ENCODE results near the gene STOML2. TPM values are rescaled to one million over a fixed set of nuclear protein-coding genes. Genes with fewer than 3 reads are reported as not detected.
"Not testable (repeated sequence)": the region's sequence is repeated elsewhere in the genome, so short reads cannot be mapped to it uniquely, and the experiment has no call there.

STOML2 gene
- 379 and 450 TPM in 2 replicates for total RNA-seq (2014; rRNA removed; shearing (Covaris generic))

- in situ Hi-C loops (cut with HindIII; ENCODE audit: low sequenced_read_pairs), result no loop called here
- DNase-seq (ENCODE audit: low spot score), result peak; percentile 100
Measured at GRCh38 chr9:35102769-35103659, at the start of gene STOML2. Gene STOML2 (minus strand): TSS chr9:35103131. CDS start chr9:35103094, 37 bp downstream.

GRCh38 chr9:35147941-35148563, 45.1 kb upstream of the STOML2 start:
- in situ Hi-C loops (cut with HindIII; ENCODE audit: low sequenced_read_pairs), result not testable (repeated sequence)

GRCh38 chr9:35142037-35142436, 39.1 kb upstream of the STOML2 start:
- in situ Hi-C loops (cut with HindIII; ENCODE audit: low sequenced_read_pairs), result no loop called here

More at GRCh38 chr9:35147941-35148563, 45.1 kb upstream of the STOML2 start:
- DNase-seq (ENCODE audit: low spot score), result not testable (repeated sequence)

GRCh38 chr9:35140093-35140492, 37.2 kb upstream of the STOML2 start:
- no peak for DNase-seq (ENCODE audit: low spot score)
- in situ Hi-C loops (cut with HindIII; ENCODE audit: low sequenced_read_pairs), result no loop called here

More at GRCh38 chr9:35142037-35142436, 39.1 kb upstream of the STOML2 start:
- DNase-seq (ENCODE audit: low spot score), result no peak

- in situ Hi-C loops (cut with HindIII; ENCODE audit: low sequenced_read_pairs), result no loop called here
- DNase-seq (ENCODE audit: low spot score), result no peak
Measured at GRCh38 chr9:35136866-35137265, 33.9 kb upstream of the STOML2 start.

GRCh38 chr9:35135988-35136387, 33.1 kb upstream of the STOML2 start:
- in situ Hi-C loops (cut with HindIII; ENCODE audit: low sequenced_read_pairs), result no loop called here
- no peak for DNase-seq (ENCODE audit: low spot score)

GRCh38 chr9:35134920-35135319, 32.0 kb upstream of the STOML2 start:
- in situ Hi-C loops (cut with HindIII; ENCODE audit: low sequenced_read_pairs), result no loop called here
- no peak for DNase-seq (ENCODE audit: low spot score)

- peak; percentile 97 for DNase-seq (ENCODE audit: low spot score)
- in situ Hi-C loops (cut with HindIII; ENCODE audit: low sequenced_read_pairs), result no loop called here
Measured at GRCh38 chr9:35116898-35117551, 14.1 kb upstream of the STOML2 start.

GRCh38 chr9:35116539-35116897, 13.6 kb upstream of the STOML2 start:
- in situ Hi-C loops (cut with HindIII; ENCODE audit: low sequenced_read_pairs), result no loop called here
- no peak for DNase-seq (ENCODE audit: low spot score)

- peak; percentile 95 for DNase-seq (ENCODE audit: low spot score)
- in situ Hi-C loops (cut with HindIII; ENCODE audit: low sequenced_read_pairs), result no loop called here
Measured at GRCh38 chr9:35115680-35116538, 13.0 kb upstream of the STOML2 start, which contains the start of gene ATOSB. Gene ATOSB (minus strand): TSS chr9:35115862. CDS start chr9:35108274, 7,588 bp downstream.

GRCh38 chr9:35114840-35115628, 12.1 kb upstream of the STOML2 start:
- in situ Hi-C loops (cut with HindIII; ENCODE audit: low sequenced_read_pairs), result no loop called here
- DNase-seq (ENCODE audit: low spot score), result no peak

GRCh38 chr9:35114113-35114839, 11.3 kb upstream of the STOML2 start:
- in situ Hi-C loops (cut with HindIII; ENCODE audit: low sequenced_read_pairs), result no loop called here
- peak; percentile 84 for DNase-seq (ENCODE audit: low spot score)

- in situ Hi-C loops (cut with HindIII; ENCODE audit: low sequenced_read_pairs), result no loop called here
Measured at GRCh38 chr9:35112257-35113020, 9.5 kb upstream of the STOML2 start.

GRCh38 chr9:35111001-35111933, 8.3 kb upstream of the STOML2 start:
- DNase-seq (ENCODE audit: low spot score), result peak; percentile 99
- in situ Hi-C loops (cut with HindIII; ENCODE audit: low sequenced_read_pairs), result no loop called here

More at GRCh38 chr9:35112257-35113020, 9.5 kb upstream of the STOML2 start:
- DNase-seq (ENCODE audit: low spot score), result no peak

GRCh38 chr9:35110327-35110761, 7.4 kb upstream of the STOML2 start:
- DNase-seq (ENCODE audit: low spot score), result no peak

More at GRCh38 chr9:35110327-35110761, 7.4 kb upstream of the STOML2 start:
- in situ Hi-C loops (cut with HindIII; ENCODE audit: low sequenced_read_pairs), result no loop called here
